H9 (cell line): ENCODE data around the gene RNF148. TPM values are rescaled to one million over a fixed set of nuclear protein-coding genes. Genes with fewer than 3 reads are reported as not detected.

Source experiments
- DNase-seq: peaks from one replicate; pipeline ENCODE4 v3.0.0-alpha.2; 2017
- H2AFZ ChIP-seq: one replicate; pipeline ENCODE4 v1.6.1; 2013; ENCODE audit warnings: mild to moderate bottlenecking, low read length, control low read depth, moderate library complexity
- H2AK5ac ChIP-seq: 2 replicates; pipeline ENCODE4 v1.6.1; 2013; ENCODE audit warnings: low read length, control low read depth, mixed read lengths; ENCODE audit not compliant: insufficient read length
- H2BK120ac ChIP-seq: one replicate; pipeline ENCODE4 v1.6.1; 2013; ENCODE audit warnings: low read depth, mild to moderate bottlenecking, low read length, control low read depth, inconsistent platforms; ENCODE audit not compliant: poor library complexity, severe bottlenecking
- H2BK12ac ChIP-seq: 2 replicates; pipeline ENCODE4 v1.6.1; 2013; ENCODE audit warnings: low read length, control low read depth, mixed read lengths, low read depth; ENCODE audit not compliant: insufficient read length
- H2BK15ac ChIP-seq: 2 replicates; pipeline ENCODE4 v1.6.1; 2013; ENCODE audit warnings: low read depth, low read length, control low read depth
- H2BK20ac ChIP-seq: one replicate; pipeline ENCODE4 v1.6.1; 2013; ENCODE audit warnings: low read depth, mild to moderate bottlenecking, low read length, control low read depth, inconsistent platforms; ENCODE audit not compliant: poor library complexity, severe bottlenecking
- H2BK5ac ChIP-seq: 2 replicates; pipeline ENCODE4 v1.6.1; 2013; ENCODE audit warnings: low read length, control low read depth, mixed read lengths; ENCODE audit not compliant: insufficient read length
- H3K14ac ChIP-seq: 2 replicates; pipeline ENCODE4 v1.6.1; 2013; ENCODE audit warnings: low read length, control low read depth; ENCODE audit not compliant: insufficient read depth
- H3K18ac ChIP-seq: 2 replicates; pipeline ENCODE4 v1.6.1; 2013; ENCODE audit warnings: low read depth, mild to moderate bottlenecking, mixed read lengths, low read length, control low read depth; ENCODE audit not compliant: insufficient read length
- H3K23ac ChIP-seq: 2 replicates; pipeline ENCODE4 v1.6.1; 2013; ENCODE audit warnings: low read length, control low read depth, mixed read lengths, low read depth; ENCODE audit not compliant: insufficient read length
- H3K23me2 ChIP-seq: 2 replicates; pipeline ENCODE4 v1.6.1; 2013; ENCODE audit warnings: low read depth, mild to moderate bottlenecking, mixed read lengths, low read length, control low read depth; ENCODE audit not compliant: insufficient read length, poor library complexity, severe bottlenecking
- H3K27ac ChIP-seq: 2 replicates; pipeline ENCODE4 v1.5.1; 2013; ENCODE audit warnings: low read length, control low read depth, mixed read lengths, low read depth; ENCODE audit not compliant: insufficient read length
- H3K27me3 ChIP-seq: 2 replicates; pipeline ENCODE4 v1.6.1; 2013; ENCODE audit warnings: low read length, control low read depth, inconsistent platforms; ENCODE audit not compliant: insufficient read depth
- H3K4ac ChIP-seq: 2 replicates; pipeline ENCODE4 v1.6.1; 2013; ENCODE audit warnings: low read depth, mild to moderate bottlenecking, control low read depth, inconsistent platforms, low read length, moderate library complexity
- H3K4me1 ChIP-seq: 2 replicates; pipeline ENCODE4 v1.6.1; 2013; ENCODE audit warnings: low read length, control low read depth, inconsistent platforms; ENCODE audit not compliant: insufficient read depth
- H3K4me2 ChIP-seq: 2 replicates; pipeline ENCODE4 v1.6.1; 2013; ENCODE audit warnings: low read length, control low read depth, mixed read lengths; ENCODE audit not compliant: insufficient read length, insufficient read depth
- H3K56ac ChIP-seq: 2 replicates; pipeline ENCODE4 v1.6.1; 2013; ENCODE audit warnings: low read depth, mild to moderate bottlenecking, mixed read lengths, low read length, control low read depth; ENCODE audit not compliant: insufficient read length
- H3K79me1 ChIP-seq: 2 replicates; pipeline ENCODE4 v1.6.1; 2013; ENCODE audit warnings: low read depth, mild to moderate bottlenecking, moderate library complexity, low read length, control low read depth, inconsistent platforms; ENCODE audit not compliant: insufficient read depth, poor library complexity, severe bottlenecking
- H3K79me2 ChIP-seq: 2 replicates; pipeline ENCODE4 v1.6.1; 2013; ENCODE audit warnings: low read length, control low read depth, inconsistent platforms; ENCODE audit not compliant: insufficient read depth
- H3K9ac ChIP-seq: 2 replicates; pipeline ENCODE4 v1.6.1; 2013; ENCODE audit warnings: low read length, control low read depth, mixed read lengths; ENCODE audit not compliant: insufficient read length; ENCODE audit errors: extremely low read depth
- H3K9me3 ChIP-seq: one replicate; pipeline ENCODE4 v1.6.1; 2013; ENCODE audit warnings: low read depth, low read length, inconsistent platforms; ENCODE audit not compliant: control insufficient read depth
- H3T11ph ChIP-seq: one replicate; pipeline ENCODE4 v1.6.1; 2013; ENCODE audit warnings: mild to moderate bottlenecking, low read length, control low read depth, inconsistent platforms
- H4K20me1 ChIP-seq: one replicate; pipeline ENCODE4 v1.6.1; 2013; ENCODE audit not compliant: control insufficient read depth, insufficient read length, insufficient read depth
- H4K5ac ChIP-seq: 2 replicates; pipeline ENCODE4 v1.6.1; 2013; ENCODE audit warnings: low read depth, mild to moderate bottlenecking, mixed read lengths, low read length, control low read depth; ENCODE audit not compliant: insufficient read length
- H4K8ac ChIP-seq: replicated peaks from 2 replicates; pipeline ENCODE4 v1.6.1; 2013; ENCODE audit warnings: low read length, control low read depth, mixed read lengths, low read depth; ENCODE audit not compliant: insufficient read length
- H4K91ac ChIP-seq: 2 replicates; pipeline ENCODE4 v1.6.1; 2013; ENCODE audit warnings: low read depth, mild to moderate bottlenecking, moderate library complexity, mixed read lengths, low read length, control low read depth; ENCODE audit not compliant: insufficient read length
- H3K27ac Mint-ChIP-seq, 3 experiments: 2 replicates in 2 of 3; 3 replicates in 1 of 3; pipeline ENCODE4 v1.8.0; 2020 to 2021; ENCODE audit warnings: mixed read lengths in 3 of 3, mild to moderate bottlenecking in 1 of 3, moderate library complexity in 1 of 3
- H3K27me3 Mint-ChIP-seq: 2 replicates; pipeline ENCODE4 v1.8.0; 2021; ENCODE audit warnings: low read depth, mild to moderate bottlenecking, moderate library complexity, mixed read lengths
- H3K36me3 Mint-ChIP-seq, 3 experiments: 2 replicates in 2 of 3; 3 replicates in 1 of 3; pipeline ENCODE4 v1.8.0; 2020 to 2021; ENCODE audit warnings: low read depth in 3 of 3, mixed read lengths in 3 of 3; ENCODE audit not compliant: insufficient read depth in 1 of 3
- H3K4me1 Mint-ChIP-seq, 2 experiments: 2 replicates each; pipeline ENCODE4 v1.8.0; 2020; ENCODE audit warnings: mixed read lengths in 2 of 2
- H3K4me3 Mint-ChIP-seq, 2 experiments: 2 replicates in 1 of 2; 3 replicates in 1 of 2; pipeline ENCODE4 v1.8.0; 2020 to 2021; ENCODE audit warnings: mild to moderate bottlenecking in 2 of 2, mixed read lengths in 2 of 2, moderate library complexity in 1 of 2
- H3K9me3 Mint-ChIP-seq, 2 experiments: 2 replicates in 1 of 2; 3 replicates in 1 of 2; pipeline ENCODE4 v1.8.0; 2020; ENCODE audit warnings: mild to moderate bottlenecking in 2 of 2, mixed read lengths in 2 of 2, moderate library complexity in 1 of 2
- CTCF ChIP-seq: fragments of 200-600 bp; sonication (generic); conservative IDR thresholded peaks from 3 replicates; pipeline ENCODE4 v1.8.0; 2021; ENCODE audit warnings: antibody characterized with exemption, mild to moderate bottlenecking
- WGBS: extraction: QIAGEN DNeasy Blood & Tissue Kit; methylation state at CpG from one replicate; pipeline ENCODE4 v1.1.7; 2013; ENCODE audit warnings: missing lambda C conversion rate, low lambda C conversion rate, mixed read lengths; ENCODE audit not compliant: insufficient read length; ENCODE audit errors: extremely low coverage; 5-methylcytosine and 5-hydroxymethylcytosine counted together
- total RNA-seq: library from RNA; stranded (reverse); gene quantifications from 2 replicates; pipeline ENCODE4 v1.2.1, GENCODE V29; 2021

Gene RNF148
- total RNA-seq, 1 experiment from 2014 or later = 0.39 TPM

- H4K91ac ChIP-seq = no peak overlapping the region
- no peak overlapping the region for H3K4me2 ChIP-seq
- no peak overlapping the region for H2BK120ac ChIP-seq
- no peak overlapping the region for H3K27ac ChIP-seq
- Mint-ChIP-seq H3K27ac (no peak overlapping the region), H3K9me3 (peaks cover 3 to 7% of the 10 kb centered on the region in 2 experiments), H3K4me3 (no peak overlapping the region), H3K4me1 (peaks cover 49 to 51% of the 10 kb centered on the region in 2 experiments), H3K36me3 (peaks cover 7 to 9% (median 9%) of the 10 kb centered on the region in 3 experiments; a peak in 6 of 7 replicates), H3K27me3 (no peaks in the 10 kb centered on the region; the same call in 1 of the 2 replicates)
- peaks cover 4% of the 10 kb centered on the region; the same call in 1 of the 2 replicates for H3K79me2 ChIP-seq
- H3K27me3 ChIP-seq = no peaks in the 10 kb centered on the region
- no peak overlapping the region for H2BK5ac ChIP-seq
- H3K23ac ChIP-seq = no peak overlapping the region
- no peak overlapping the region for H4K8ac ChIP-seq
- no peak overlapping the region for H3K9ac ChIP-seq
- H3T11ph ChIP-seq = no peak overlapping the region
- no peak overlapping the region for H2AK5ac ChIP-seq
- no peaks in the 10 kb centered on the region for H3K79me1 ChIP-seq
- H4K20me1 ChIP-seq = no peaks in the 10 kb centered on the region
- H3K18ac ChIP-seq = no peak overlapping the region
- no peaks in the 10 kb centered on the region for H3K9me3 ChIP-seq
- no peak overlapping the region for H2AFZ ChIP-seq
- WGBS = no CpG with 5 or more reads among the region's 21 CpGs
- DNase-seq = no peak
- peak overlapping the region; percentile 65 for H2BK12ac ChIP-seq
- H3K23me2 ChIP-seq = no peaks in the 10 kb centered on the region
- H4K5ac ChIP-seq = no peak overlapping the region
- H3K4me1 ChIP-seq = peaks cover 25% of the 10 kb centered on the region; the same call in 1 of the 2 replicates
- no peak overlapping the region for H3K56ac ChIP-seq
- no peak overlapping the region for H2BK20ac ChIP-seq
- no peak overlapping the region for H3K4ac ChIP-seq
- no peak overlapping the region for H2BK15ac ChIP-seq
- TF ChIP-seq CTCF = no peak
- no peak overlapping the region for H3K14ac ChIP-seq
Observed at GRCh38 chr7:122673951-122674350, 28.8 kb downstream of the RNF148 start.
